HCEC 1CT (cell line): ENCODE data around the gene DPAGT1.

Experiments
- DNase-seq: peaks from one replicate; pipeline ENCODE4 v3.0.0-alpha.2; 2017

DPAGT1 gene

GRCh38 chr11:119057000-119057769 lies 44.5 kb downstream of the DPAGT1 start, which contains the start of gene HYOU1:
Gene HYOU1, minus strand, starts transcription at chr11:119057205. Its CDS starts 1,045 bp downstream, at chr11:119056160.
- peak; percentile 96 for DNase-seq

- DNase-seq = no peak
These were observed 45.1 kb downstream of the DPAGT1 start for GRCh38 chr11:119056421-119056999.

GRCh38 chr11:119055901-119056300 lies 45.8 kb downstream of the DPAGT1 start:
- peak; percentile 44 for DNase-seq

- DNase-seq = no peak
These were observed 47.2 kb downstream of the DPAGT1 start for GRCh38 chr11:119054418-119054817.

GRCh38 chr11:119052163-119052814 lies 49.4 kb downstream of the DPAGT1 start:
- DNase-seq = no peak

GRCh38 chr11:119051440-119052162 lies 50.1 kb downstream of the DPAGT1 start:
- DNase-seq = no peak

- DNase-seq = no peak
These were observed 52.6 kb downstream of the DPAGT1 start for GRCh38 chr11:119049081-119049480.

GRCh38 chr11:119048644-119049043 lies 53.0 kb downstream of the DPAGT1 start:
- no peak for DNase-seq

GRCh38 chr11:119047205-119047604 lies 54.4 kb downstream of the DPAGT1 start:
- DNase-seq = no peak
